Measurements from ENCODE around the gene SERPING1. TPM values are rescaled to one million over a fixed set of nuclear protein-coding genes. Genes with fewer than 3 reads are reported as not detected.

SERPING1 gene
- total RNA-seq, 1 donor from 2014 or later: 46.0 TPM

DNA sequence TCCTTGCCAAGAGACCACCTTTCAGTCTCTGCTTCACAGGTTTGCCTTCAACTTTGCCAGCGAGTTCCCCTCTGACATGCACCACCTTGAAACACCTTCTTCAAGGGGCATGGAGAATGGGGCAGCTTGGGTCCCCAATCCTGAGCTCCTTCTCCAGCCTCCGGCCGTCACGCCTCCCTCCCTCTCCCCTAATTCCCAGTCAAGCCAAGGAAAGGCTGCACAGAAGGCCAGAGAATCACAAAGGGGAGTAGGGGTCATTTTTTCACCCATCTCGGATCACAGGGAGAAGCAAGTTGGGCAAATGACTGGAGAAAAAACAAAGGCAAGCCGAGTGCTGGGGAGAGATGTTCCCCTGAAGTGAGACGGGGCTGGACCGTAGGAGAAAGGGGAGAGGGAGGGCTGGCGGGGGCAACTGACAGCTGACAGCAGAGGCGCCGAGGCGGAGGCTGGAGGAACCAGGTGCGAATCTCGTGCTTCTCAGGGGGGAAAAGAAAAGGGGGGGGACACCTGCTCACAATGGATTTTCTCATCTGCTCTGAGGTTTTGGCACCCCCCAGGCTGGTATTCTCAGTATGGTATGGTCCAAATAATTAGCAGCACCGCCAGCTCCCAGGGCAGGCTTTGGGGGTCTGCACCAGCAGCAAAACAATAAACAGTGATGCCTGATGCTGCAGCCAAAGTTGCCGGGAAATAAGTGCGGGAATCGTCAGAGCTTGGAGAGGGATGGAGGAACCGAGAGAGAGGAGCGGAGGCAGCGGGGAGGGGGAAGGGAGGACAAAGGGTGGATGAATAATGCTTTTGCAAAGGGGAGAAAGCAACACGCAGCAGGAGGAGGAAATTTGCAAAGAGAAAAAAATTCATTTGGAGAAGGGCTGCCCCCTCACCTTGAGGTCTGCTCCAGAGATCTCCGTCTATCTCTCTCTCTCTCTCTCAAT, 51.6 kb downstream of the SERPING1 start:
- Mint-ChIP-seq H3K27me3 (ENCODE audit: insufficient read depth, low read depth) (peaks cover 21% of the 10 kb centered on the region), H3K27ac (peak overlapping the region; percentile 84), H3K4me3 (peak overlapping the region; percentile 82), H3K9me3 (peaks cover 2% of the 10 kb centered on the region), H3K4me1 (peaks cover 74% of the 10 kb centered on the region), H3K36me3 (peaks cover 2% of the 10 kb centered on the region)
- H4K20me1 ChIP-seq (ENCODE audit: low read depth): peaks cover 72% of the 10 kb centered on the region
- peak overlapping the region; percentile 89 for H3K4me2 ChIP-seq
- peak overlapping the region; percentile 45 for H3K4me3 ChIP-seq
- no peaks in the 10 kb centered on the region for H3K27me3 ChIP-seq
- TF ChIP-seq, protein P1, sequence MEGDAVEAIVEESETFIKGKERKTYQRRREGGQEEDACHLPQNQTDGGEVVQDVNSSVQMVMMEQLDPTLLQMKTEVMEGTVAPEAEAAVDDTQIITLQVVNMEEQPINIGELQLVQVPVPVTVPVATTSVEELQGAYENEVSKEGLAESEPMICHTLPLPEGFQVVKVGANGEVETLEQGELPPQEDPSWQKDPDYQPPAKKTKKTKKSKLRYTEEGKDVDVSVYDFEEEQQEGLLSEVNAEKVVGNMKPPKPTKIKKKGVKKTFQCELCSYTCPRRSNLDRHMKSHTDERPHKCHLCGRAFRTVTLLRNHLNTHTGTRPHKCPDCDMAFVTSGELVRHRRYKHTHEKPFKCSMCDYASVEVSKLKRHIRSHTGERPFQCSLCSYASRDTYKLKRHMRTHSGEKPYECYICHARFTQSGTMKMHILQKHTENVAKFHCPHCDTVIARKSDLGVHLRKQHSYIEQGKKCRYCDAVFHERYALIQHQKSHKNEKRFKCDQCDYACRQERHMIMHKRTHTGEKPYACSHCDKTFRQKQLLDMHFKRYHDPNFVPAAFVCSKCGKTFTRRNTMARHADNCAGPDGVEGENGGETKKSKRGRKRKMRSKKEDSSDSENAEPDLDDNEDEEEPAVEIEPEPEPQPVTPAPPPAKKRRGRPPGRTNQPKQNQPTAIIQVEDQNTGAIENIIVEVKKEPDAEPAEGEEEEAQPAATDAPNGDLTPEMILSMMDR (IDR thresholded peaks at IDR 0.05): no peak
- no peak overlapping the region for H3K9ac ChIP-seq
- H3K4me1 ChIP-seq: peaks cover 80% of the 10 kb centered on the region
- no peaks in the 10 kb centered on the region for H3K9me3 ChIP-seq (ENCODE audit: low read depth)
- peaks cover 86% of the 10 kb centered on the region for H3F3A ChIP-seq (ENCODE audit: low read depth)
- no peaks in the 10 kb centered on the region for H3K36me3 ChIP-seq
- peaks cover 16% of the 10 kb centered on the region for H3K79me2 ChIP-seq (ENCODE audit: low read depth)
- peak overlapping the region; percentile 60 for H3K27ac ChIP-seq
- H2AFZ ChIP-seq (replicated peaks): no peak overlapping the region
- peak; percentile 73 for DNase-seq (ENCODE audit: low spot score)

DNA sequence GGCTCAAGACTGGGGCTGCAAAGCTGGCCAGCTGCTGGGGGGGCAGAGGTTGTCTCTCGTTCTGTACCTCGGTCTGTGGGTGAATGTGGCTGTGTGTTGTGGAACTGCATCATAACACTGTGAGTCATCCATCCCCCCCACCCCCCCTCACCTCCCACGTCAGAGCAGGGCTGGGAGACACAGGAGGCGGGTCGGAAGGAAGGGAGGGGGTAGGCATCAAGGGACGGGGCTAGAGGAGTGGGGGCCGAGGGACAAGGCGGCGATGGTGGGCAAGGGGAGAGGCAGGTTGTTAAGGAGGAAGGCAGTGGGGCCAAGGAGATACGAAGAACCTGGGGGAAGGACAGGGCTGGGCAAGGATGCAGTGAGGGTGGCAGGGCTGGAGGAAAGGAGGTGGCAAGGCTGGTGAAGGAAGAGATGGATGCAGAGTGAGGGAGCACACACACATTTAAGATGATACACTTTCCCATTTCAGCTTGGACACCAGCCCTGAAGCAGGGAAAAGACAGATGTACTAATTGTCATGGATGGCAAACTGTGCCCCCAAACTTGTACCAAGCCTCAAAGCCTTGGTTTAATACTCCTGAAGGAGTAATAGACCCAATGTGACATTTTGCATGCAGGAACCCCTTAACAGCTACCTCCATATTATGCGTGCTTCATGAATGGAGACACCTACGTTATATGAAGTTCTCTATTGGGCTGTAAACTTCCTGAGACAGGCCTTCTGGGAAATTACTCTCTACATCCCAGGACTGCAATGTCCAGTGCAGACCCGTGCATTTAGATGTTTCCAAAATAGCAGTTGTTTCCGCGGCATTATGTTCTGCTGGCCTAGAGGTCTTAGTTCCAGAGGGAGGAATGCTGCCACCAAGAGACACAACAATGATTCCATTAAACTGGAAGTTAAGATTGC, 52.6 kb downstream of the SERPING1 start, which contains the start of gene YPEL4:
TSS of gene YPEL4 (minus strand) at position 87 of the 913 bp plus-strand sequence. CDS start 2,805 bp downstream, outside the sequence.
- Mint-ChIP-seq H3K36me3 (peaks cover 2% of the 10 kb centered on the region), H3K4me3 (peak within 1 kb of the TSS; percentile 82), H3K27ac (peak within 1 kb of the TSS; percentile 84), H3K4me1 (peaks cover 66% of the 10 kb centered on the region), H3K9me3 (peaks cover 2% of the 10 kb centered on the region), H3K27me3 (ENCODE audit: insufficient read depth, low read depth) (peaks cover 22% of the 10 kb centered on the region)
- H3K36me3 ChIP-seq: no peaks in the 10 kb centered on the region
- H3K27ac ChIP-seq: peak within 1 kb of the TSS; percentile 60
- H3K4me1 ChIP-seq: peaks cover 73% of the 10 kb centered on the region
- no peak within 1 kb of the TSS for H2AFZ ChIP-seq (replicated peaks)
- peak within 1 kb of the TSS; percentile 45 for H3K4me3 ChIP-seq
- H3K4me2 ChIP-seq: peak within 1 kb of the TSS; percentile 89
- peaks cover 7% of the 10 kb centered on the region for H3K79me2 ChIP-seq (ENCODE audit: low read depth)
- peaks cover 9% of the 10 kb centered on the region for H3K27me3 ChIP-seq
- TF ChIP-seq, protein P1 (IDR thresholded peaks at IDR 0.05): no peak
- TF ChIP-seq EZH2 (IDR thresholded peaks at IDR 0.05) (no peak), EZH2phosphoT487 (IDR thresholded peaks at IDR 0.05) (no peak)
- DNase-seq (ENCODE audit: low spot score): peak; percentile 69
- H4K20me1 ChIP-seq (ENCODE audit: low read depth): peaks cover 62% of the 10 kb centered on the region
- no peak within 1 kb of the TSS for H3K9ac ChIP-seq
- H3F3A ChIP-seq (ENCODE audit: low read depth): peaks cover 79% of the 10 kb centered on the region
- no peaks in the 10 kb centered on the region for H3K9me3 ChIP-seq (ENCODE audit: low read depth)

DNA sequence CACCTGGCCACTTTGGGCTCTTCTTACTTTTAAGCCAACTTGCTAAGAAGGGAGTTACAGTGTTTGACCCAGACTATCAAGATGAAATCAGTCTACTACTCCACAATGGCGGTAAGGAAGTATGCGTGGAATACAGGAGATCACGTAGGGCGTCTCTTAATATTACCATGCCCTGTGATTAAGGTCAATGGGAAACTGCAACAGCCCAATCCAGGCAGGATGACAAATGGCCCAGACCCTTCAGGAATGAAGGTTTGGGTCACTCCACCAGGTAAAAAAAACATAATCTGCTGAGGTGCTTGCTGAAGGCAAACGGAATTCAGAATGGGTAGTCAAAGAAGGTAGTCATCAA, 53.2 kb downstream of the SERPING1 start:
- H3K4me3 Mint-ChIP-seq: peak overlapping the region; percentile 21
- Histone ChIP-seq H3K27ac (no peak overlapping the region), H3K79me2 (ENCODE audit: low read depth) (peaks cover under 1% of the 10 kb centered on the region), H3K9me3 (ENCODE audit: low read depth) (no peaks in the 10 kb centered on the region), H3K4me3 (peak overlapping the region; percentile 45), H3K36me3 (no peaks in the 10 kb centered on the region), H3K27me3 (peaks cover 9% of the 10 kb centered on the region), H2AFZ (replicated peaks) (no peak overlapping the region), H3K9ac (no peak overlapping the region), H3F3A (ENCODE audit: low read depth) (peaks cover 73% of the 10 kb centered on the region), H3K4me1 (peaks cover 66% of the 10 kb centered on the region), H4K20me1 (ENCODE audit: low read depth) (peaks cover 55% of the 10 kb centered on the region), H3K4me2 (peak overlapping the region; percentile 89)
- H3K9me3 Mint-ChIP-seq: peaks cover 2% of the 10 kb centered on the region
- peaks cover 22% of the 10 kb centered on the region for H3K27me3 Mint-ChIP-seq (ENCODE audit: insufficient read depth, low read depth)
- H3K27ac Mint-ChIP-seq: no peak overlapping the region
- peaks cover 59% of the 10 kb centered on the region for H3K4me1 Mint-ChIP-seq
- TF ChIP-seq, protein P1 (IDR thresholded peaks at IDR 0.05): no peak
- TF ChIP-seq EZH2 (IDR thresholded peaks at IDR 0.05): no peak
- TF ChIP-seq EZH2phosphoT487 (IDR thresholded peaks at IDR 0.05): no peak
- peaks cover 2% of the 10 kb centered on the region for H3K36me3 Mint-ChIP-seq
- DNase-seq (ENCODE audit: low spot score): no peak
